PFSK-1 (cell line): Measurements from ENCODE around the gene DIP2C.

Experiments used
- FOXP2 ChIP-seq: optimal IDR thresholded peaks from 2 replicates; pipeline ENCODE3; 2011; ENCODE audit warnings: borderline replicate concordance, control low read depth, inconsistent platforms; ENCODE audit not compliant: insufficient read depth; ENCODE audit errors: extremely low read length, extremely low read depth
- POLR2AphosphoS5 ChIP-seq: IDR thresholded peaks from 2 replicates; pipeline ENCODE4 v1.6.1; 2012; ENCODE audit warnings: low read depth, mild to moderate bottlenecking, control low read depth, low read length, moderate library complexity
- SIN3A ChIP-seq: IDR thresholded peaks from 2 replicates; pipeline ENCODE4 v1.6.1; 2012; ENCODE audit warnings: mild to moderate bottlenecking, low read length, moderate library complexity, borderline replicate concordance; ENCODE audit not compliant: insufficient read depth
- TAF1 ChIP-seq: IDR thresholded peaks from 2 replicates; pipeline ENCODE4 v1.6.1; 2012; ENCODE audit warnings: low read length, control low read depth, borderline replicate concordance; ENCODE audit not compliant: insufficient read depth
- TF ChIP-seq, protein P1 (sequence below), 2 experiments: IDR thresholded peaks; 2 replicates each; pipeline versions ENCODE4 v1.6.1 to v1.8.0; 2011 to 2012; ENCODE audit warnings: low read depth in 2 of 2, low read length in 2 of 2, control low read depth in 1 of 2, inconsistent platforms in 1 of 2, mild to moderate bottlenecking in 1 of 2, moderate library complexity in 1 of 2; ENCODE audit not compliant: insufficient read depth in 1 of 2

GRCh38 chr10:682931-683447 is 6.5 kb downstream of the DIP2C start:
- TF ChIP-seq SIN3A (no peak), TAF1 (no peak), POLR2AphosphoS5 (no peak), FOXP2 (no peak)
- TF ChIP-seq, protein P1, sequence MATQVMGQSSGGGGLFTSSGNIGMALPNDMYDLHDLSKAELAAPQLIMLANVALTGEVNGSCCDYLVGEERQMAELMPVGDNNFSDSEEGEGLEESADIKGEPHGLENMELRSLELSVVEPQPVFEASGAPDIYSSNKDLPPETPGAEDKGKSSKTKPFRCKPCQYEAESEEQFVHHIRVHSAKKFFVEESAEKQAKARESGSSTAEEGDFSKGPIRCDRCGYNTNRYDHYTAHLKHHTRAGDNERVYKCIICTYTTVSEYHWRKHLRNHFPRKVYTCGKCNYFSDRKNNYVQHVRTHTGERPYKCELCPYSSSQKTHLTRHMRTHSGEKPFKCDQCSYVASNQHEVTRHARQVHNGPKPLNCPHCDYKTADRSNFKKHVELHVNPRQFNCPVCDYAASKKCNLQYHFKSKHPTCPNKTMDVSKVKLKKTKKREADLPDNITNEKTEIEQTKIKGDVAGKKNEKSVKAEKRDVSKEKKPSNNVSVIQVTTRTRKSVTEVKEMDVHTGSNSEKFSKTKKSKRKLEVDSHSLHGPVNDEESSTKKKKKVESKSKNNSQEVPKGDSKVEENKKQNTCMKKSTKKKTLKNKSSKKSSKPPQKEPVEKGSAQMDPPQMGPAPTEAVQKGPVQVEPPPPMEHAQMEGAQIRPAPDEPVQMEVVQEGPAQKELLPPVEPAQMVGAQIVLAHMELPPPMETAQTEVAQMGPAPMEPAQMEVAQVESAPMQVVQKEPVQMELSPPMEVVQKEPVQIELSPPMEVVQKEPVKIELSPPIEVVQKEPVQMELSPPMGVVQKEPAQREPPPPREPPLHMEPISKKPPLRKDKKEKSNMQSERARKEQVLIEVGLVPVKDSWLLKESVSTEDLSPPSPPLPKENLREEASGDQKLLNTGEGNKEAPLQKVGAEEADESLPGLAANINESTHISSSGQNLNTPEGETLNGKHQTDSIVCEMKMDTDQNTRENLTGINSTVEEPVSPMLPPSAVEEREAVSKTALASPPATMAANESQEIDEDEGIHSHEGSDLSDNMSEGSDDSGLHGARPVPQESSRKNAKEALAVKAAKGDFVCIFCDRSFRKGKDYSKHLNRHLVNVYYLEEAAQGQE (IDR thresholded peaks at IDR 0.05; ENCODE audit: insufficient read depth in 1 of 2, low read depth in 2 of 2, low read length in 2 of 2) = no peak
